SK-N-SH treated with all-trans-retinoic acid at 6 μM for 48 hours (cell line): ENCODE measurements around the gene HDAC10.

ENCODE experiments used
- ATAC-seq: fragments of 200-7000 bp; cut with Tn5 transposase; 3 replicates; pipeline ENCODE4 v1.9.1; 2020; ENCODE audit warnings: mild to moderate bottlenecking, moderate library complexity
- ARNTL ChIP-seq: fragments of 450-650 bp; formaldehyde crosslinking; IDR thresholded peaks from 2 replicates; pipeline ENCODE4 v1.5.0; 2020; ENCODE audit warnings: low read depth, mild to moderate bottlenecking, moderate library complexity, borderline replicate concordance
- BACH2 ChIP-seq: fragments of 250-450 bp; sonication (Bioruptor Pico); IDR thresholded peaks from 2 replicates; pipeline ENCODE4 v1.9.0; 2021; ENCODE audit warnings: mild to moderate bottlenecking, borderline replicate concordance
- CSDC2 ChIP-seq: fragments of 250-450 bp; sonication (Bioruptor Pico); IDR thresholded peaks from 2 replicates; pipeline ENCODE4 v1.5.0; 2020; ENCODE audit warnings: mild to moderate bottlenecking, moderate library complexity
- ESRRG ChIP-seq: fragments of 250-450 bp; sonication (Bioruptor Pico); IDR thresholded peaks from 2 replicates; pipeline ENCODE4 v1.6.1; 2021; ENCODE audit warnings: mild to moderate bottlenecking
- GLIS3 ChIP-seq: fragments of 250-450 bp; sonication (Bioruptor Pico); IDR thresholded peaks from 2 replicates; pipeline ENCODE4 v1.5.0; 2020; ENCODE audit warnings: mild to moderate bottlenecking, moderate library complexity
- ISL1 ChIP-seq: fragments of 250-450 bp; sonication (Bioruptor Pico); IDR thresholded peaks from 2 replicates; pipeline ENCODE4 v2.1.2; 2022; ENCODE audit warnings: mild to moderate bottlenecking, moderate library complexity
- OSR1 ChIP-seq: fragments of 250-450 bp; sonication (Bioruptor Pico); IDR thresholded peaks from 2 replicates; pipeline ENCODE4 v1.8.0; 2022; ENCODE audit warnings: moderate library complexity, mild to moderate bottlenecking, inconsistent platforms
- PPARA ChIP-seq: fragments of 250-450 bp; sonication (Bioruptor Pico); IDR thresholded peaks from 2 replicates; pipeline ENCODE4 v1.5.0; 2020; ENCODE audit warnings: mild to moderate bottlenecking, borderline replicate concordance
- RARB ChIP-seq: fragments of 250-450 bp; sonication (Bioruptor Pico); IDR thresholded peaks from 2 replicates; pipeline ENCODE4 v1.8.0; 2021; ENCODE audit warnings: mild to moderate bottlenecking, moderate library complexity
- SNAI2 ChIP-seq: fragments of 250-450 bp; sonication (Bioruptor Pico); IDR thresholded peaks from 2 replicates; pipeline ENCODE4 v1.5.0; 2020; ENCODE audit warnings: mild to moderate bottlenecking, moderate library complexity
- TOX ChIP-seq: fragments of 250-450 bp; sonication (Bioruptor Pico); IDR thresholded peaks from 2 replicates; pipeline ENCODE4 v1.8.0; 2021; ENCODE audit warnings: mild to moderate bottlenecking, moderate library complexity, borderline replicate concordance
- ZC3H10 ChIP-seq: fragments of 250-450 bp; sonication (Bioruptor Pico); IDR thresholded peaks from 2 replicates; pipeline ENCODE4 v1.5.1; 2021; ENCODE audit warnings: mild to moderate bottlenecking, moderate library complexity
- ZFP3 ChIP-seq: fragments of 250-450 bp; sonication (Bioruptor Pico); IDR thresholded peaks from 2 replicates; pipeline ENCODE4 v1.5.0; 2020; ENCODE audit warnings: mild to moderate bottlenecking, moderate library complexity
- ZFP30 ChIP-seq: fragments of 450-650 bp; formaldehyde crosslinking; IDR thresholded peaks from 2 replicates; pipeline ENCODE4 v1.5.0; 2022; ENCODE audit warnings: mild to moderate bottlenecking, moderate library complexity
- ZNF70 ChIP-seq: fragments of 450-650 bp; formaldehyde crosslinking; IDR thresholded peaks from 2 replicates; pipeline ENCODE4 v1.5.0; 2020; ENCODE audit warnings: mild to moderate bottlenecking, moderate library complexity
- ZNF8 ChIP-seq: fragments of 450-650 bp; formaldehyde crosslinking; IDR thresholded peaks from 2 replicates; pipeline ENCODE4 v1.5.0; 2020; ENCODE audit warnings: mild to moderate bottlenecking, moderate library complexity
- TF ChIP-seq, protein P1 (sequence below): fragments of 250-450 bp; sonication (Bioruptor Pico); IDR thresholded peaks from 2 replicates; pipeline ENCODE4 v1.5.1; 2020; ENCODE audit warnings: low read depth, mild to moderate bottlenecking, moderate library complexity
- TF ChIP-seq, protein P2 (sequence below): fragments of 250-450 bp; sonication (Bioruptor Pico); IDR thresholded peaks from 2 replicates; pipeline ENCODE4 v1.5.0; 2020; ENCODE audit warnings: mild to moderate bottlenecking, moderate library complexity
- TF ChIP-seq, protein P3 (sequence below): fragments of 250-450 bp; sonication (Bioruptor Pico); IDR thresholded peaks from 2 replicates; pipeline ENCODE4 v1.8.0; 2020; ENCODE audit warnings: mild to moderate bottlenecking, moderate library complexity, borderline replicate concordance
- TF ChIP-seq, protein P4 (sequence below): fragments of 250-450 bp; sonication (Bioruptor Pico); IDR thresholded peaks from 2 replicates; pipeline ENCODE4 v1.8.0; 2021; ENCODE audit warnings: low read depth, mild to moderate bottlenecking, moderate library complexity, borderline replicate concordance
- TF ChIP-seq, protein P5 (sequence below): fragments of 250-450 bp; sonication (Bioruptor Pico); IDR thresholded peaks from 2 replicates; pipeline ENCODE4 v1.5.1; 2021; ENCODE audit warnings: mild to moderate bottlenecking, moderate library complexity

The HDAC10 gene

DNA sequence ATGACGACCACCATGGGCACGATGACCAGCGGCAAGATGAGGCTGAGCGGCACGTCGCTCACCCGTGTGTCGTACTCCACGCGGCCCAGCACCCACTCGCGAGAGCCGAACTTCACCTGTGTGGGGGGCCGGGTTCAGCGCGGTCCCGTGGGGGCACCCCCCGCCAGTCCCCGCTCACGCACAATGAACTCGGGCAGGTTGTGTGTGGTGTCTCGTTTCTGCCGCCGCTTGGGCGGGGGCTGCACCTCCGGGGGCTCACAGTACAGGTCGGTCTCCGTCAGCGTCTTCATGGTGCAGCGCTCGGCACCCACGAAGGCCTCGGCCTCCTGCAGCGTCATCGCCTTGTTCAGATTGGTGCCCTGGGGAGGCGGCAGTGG lies 30.3 kb upstream of the HDAC10 start:
- ATAC-seq = no peak
- no peak for TF ChIP-seq ZFP3
- TF ChIP-seq TOX (CRISPR knock-in tag) = no peak
- TF ChIP-seq ZNF70 (CRISPR knock-in tag) = no peak
- TF ChIP-seq ISL1 (CRISPR knock-in tag) = no peak
- no peak for TF ChIP-seq BACH2 (CRISPR knock-in tag)
- TF ChIP-seq, protein P1, sequence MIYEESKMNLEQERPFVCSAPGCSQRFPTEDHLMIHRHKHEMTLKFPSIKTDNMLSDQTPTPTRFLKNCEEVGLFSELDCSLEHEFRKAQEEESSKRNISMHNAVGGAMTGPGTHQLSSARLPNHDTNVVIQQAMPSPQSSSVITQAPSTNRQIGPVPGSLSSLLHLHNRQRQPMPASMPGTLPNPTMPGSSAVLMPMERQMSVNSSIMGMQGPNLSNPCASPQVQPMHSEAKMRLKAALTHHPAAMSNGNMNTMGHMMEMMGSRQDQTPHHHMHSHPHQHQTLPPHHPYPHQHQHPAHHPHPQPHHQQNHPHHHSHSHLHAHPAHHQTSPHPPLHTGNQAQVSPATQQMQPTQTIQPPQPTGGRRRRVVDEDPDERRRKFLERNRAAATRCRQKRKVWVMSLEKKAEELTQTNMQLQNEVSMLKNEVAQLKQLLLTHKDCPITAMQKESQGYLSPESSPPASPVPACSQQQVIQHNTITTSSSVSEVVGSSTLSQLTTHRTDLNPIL = no peak
- no peak for TF ChIP-seq ZFP30
- TF ChIP-seq ESRRG (CRISPR knock-in tag) = no peak
- no peak for TF ChIP-seq ZC3H10 (CRISPR knock-in tag)
- no peak for TF ChIP-seq PPARA
- TF ChIP-seq ARNTL (CRISPR knock-in tag) = no peak

DNA sequence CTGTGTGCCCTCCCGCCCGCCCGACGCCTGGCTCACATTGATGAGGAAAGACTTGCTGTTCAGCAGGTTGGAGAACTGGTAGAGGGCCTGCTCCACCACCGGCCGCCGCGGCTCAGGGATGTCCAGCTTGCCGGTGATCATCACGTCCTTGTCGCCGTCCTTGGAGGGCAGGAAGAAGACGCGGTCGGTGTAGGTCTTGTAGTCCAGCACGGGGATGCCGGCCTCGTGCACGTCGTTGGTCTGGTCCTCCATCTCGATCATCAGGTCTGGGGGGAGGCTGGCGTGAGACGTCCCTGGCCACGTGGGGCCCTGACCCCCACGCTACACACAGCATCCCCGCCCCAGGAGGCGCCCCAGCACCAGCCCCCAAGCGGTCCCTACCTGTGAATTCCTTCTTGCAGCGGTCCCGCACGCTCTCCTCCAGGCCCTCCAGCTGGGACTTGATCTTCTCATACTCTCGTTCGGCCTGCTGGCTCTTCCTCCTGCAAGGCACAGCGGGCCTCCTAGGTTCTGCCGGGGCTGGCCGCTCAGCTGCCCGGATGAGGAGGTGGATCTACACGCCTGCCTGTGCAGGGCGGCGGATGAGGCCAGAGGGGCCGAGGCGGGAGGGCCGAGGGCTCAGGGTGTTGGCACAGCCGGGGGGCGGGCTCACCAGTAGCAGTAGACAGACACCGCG lies 29.8 kb upstream of the HDAC10 start:
- TF ChIP-seq TOX (CRISPR knock-in tag) (no peak), ZNF8 (CRISPR knock-in tag) (no peak), ZFP3 (no peak), GLIS3 (CRISPR knock-in tag) (no peak), ARNTL (CRISPR knock-in tag) (no peak), ISL1 (CRISPR knock-in tag) (no peak), RARB (CRISPR knock-in tag) (no peak), OSR1 (CRISPR knock-in tag) (no peak), PPARA (no peak), CSDC2 (CRISPR knock-in tag) (no peak), SNAI2 (CRISPR knock-in tag) (no peak), ESRRG (CRISPR knock-in tag) (no peak), ZC3H10 (CRISPR knock-in tag) (no peak), ZNF70 (CRISPR knock-in tag) (no peak), ZFP30 (no peak)
- TF ChIP-seq, protein P2, sequence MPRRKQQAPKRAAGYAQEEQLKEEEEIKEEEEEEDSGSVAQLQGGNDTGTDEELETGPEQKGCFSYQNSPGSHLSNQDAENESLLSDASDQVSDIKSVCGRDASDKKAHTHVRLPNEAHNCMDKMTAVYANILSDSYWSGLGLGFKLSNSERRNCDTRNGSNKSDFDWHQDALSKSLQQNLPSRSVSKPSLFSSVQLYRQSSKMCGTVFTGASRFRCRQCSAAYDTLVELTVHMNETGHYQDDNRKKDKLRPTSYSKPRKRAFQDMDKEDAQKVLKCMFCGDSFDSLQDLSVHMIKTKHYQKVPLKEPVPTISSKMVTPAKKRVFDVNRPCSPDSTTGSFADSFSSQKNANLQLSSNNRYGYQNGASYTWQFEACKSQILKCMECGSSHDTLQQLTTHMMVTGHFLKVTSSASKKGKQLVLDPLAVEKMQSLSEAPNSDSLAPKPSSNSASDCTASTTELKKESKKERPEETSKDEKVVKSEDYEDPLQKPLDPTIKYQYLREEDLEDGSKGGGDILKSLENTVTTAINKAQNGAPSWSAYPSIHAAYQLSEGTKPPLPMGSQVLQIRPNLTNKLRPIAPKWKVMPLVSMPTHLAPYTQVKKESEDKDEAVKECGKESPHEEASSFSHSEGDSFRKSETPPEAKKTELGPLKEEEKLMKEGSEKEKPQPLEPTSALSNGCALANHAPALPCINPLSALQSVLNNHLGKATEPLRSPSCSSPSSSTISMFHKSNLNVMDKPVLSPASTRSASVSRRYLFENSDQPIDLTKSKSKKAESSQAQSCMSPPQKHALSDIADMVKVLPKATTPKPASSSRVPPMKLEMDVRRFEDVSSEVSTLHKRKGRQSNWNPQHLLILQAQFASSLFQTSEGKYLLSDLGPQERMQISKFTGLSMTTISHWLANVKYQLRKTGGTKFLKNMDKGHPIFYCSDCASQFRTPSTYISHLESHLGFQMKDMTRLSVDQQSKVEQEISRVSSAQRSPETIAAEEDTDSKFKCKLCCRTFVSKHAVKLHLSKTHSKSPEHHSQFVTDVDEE (CRISPR knock-in tag) = no peak
- TF ChIP-seq, protein P1 = no peak
- TF ChIP-seq, protein P3, sequence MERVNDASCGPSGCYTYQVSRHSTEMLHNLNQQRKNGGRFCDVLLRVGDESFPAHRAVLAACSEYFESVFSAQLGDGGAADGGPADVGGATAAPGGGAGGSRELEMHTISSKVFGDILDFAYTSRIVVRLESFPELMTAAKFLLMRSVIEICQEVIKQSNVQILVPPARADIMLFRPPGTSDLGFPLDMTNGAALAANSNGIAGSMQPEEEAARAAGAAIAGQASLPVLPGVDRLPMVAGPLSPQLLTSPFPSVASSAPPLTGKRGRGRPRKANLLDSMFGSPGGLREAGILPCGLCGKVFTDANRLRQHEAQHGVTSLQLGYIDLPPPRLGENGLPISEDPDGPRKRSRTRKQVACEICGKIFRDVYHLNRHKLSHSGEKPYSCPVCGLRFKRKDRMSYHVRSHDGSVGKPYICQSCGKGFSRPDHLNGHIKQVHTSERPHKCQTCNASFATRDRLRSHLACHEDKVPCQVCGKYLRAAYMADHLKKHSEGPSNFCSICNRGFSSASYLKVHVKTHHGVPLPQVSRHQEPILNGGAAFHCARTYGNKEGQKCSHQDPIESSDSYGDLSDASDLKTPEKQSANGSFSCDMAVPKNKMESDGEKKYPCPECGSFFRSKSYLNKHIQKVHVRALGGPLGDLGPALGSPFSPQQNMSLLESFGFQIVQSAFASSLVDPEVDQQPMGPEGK (CRISPR knock-in tag) = no peak
- TF ChIP-seq, protein P4, sequence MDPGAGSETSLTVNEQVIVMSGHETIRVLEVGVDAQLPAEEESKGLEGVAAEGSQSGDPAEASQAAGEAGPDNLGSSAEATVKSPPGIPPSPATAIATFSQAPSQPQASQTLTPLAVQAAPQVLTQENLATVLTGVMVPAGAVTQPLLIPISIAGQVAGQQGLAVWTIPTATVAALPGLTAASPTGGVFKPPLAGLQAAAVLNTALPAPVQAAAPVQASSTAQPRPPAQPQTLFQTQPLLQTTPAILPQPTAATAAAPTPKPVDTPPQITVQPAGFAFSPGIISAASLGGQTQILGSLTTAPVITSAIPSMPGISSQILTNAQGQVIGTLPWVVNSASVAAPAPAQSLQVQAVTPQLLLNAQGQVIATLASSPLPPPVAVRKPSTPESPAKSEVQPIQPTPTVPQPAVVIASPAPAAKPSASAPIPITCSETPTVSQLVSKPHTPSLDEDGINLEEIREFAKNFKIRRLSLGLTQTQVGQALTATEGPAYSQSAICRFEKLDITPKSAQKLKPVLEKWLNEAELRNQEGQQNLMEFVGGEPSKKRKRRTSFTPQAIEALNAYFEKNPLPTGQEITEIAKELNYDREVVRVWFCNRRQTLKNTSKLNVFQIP = no peak
- TF ChIP-seq, protein P5, sequence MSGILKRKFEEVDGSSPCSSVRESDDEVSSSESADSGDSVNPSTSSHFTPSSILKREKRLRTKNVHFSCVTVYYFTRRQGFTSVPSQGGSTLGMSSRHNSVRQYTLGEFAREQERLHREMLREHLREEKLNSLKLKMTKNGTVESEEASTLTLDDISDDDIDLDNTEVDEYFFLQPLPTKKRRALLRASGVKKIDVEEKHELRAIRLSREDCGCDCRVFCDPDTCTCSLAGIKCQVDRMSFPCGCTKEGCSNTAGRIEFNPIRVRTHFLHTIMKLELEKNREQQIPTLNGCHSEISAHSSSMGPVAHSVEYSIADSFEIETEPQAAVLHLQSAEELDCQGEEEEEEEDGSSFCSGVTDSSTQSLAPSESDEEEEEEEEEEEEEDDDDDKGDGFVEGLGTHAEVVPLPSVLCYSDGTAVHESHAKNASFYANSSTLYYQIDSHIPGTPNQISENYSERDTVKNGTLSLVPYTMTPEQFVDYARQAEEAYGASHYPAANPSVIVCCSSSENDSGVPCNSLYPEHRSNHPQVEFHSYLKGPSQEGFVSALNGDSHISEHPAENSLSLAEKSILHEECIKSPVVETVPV (CRISPR knock-in tag) = no peak
- TF ChIP-seq, all 23 proteins: peak for 0

More for the DNA sequence above, 29.8 kb upstream of the HDAC10 start:
- ATAC-seq = no peak
